BLaER1 (cell line): ENCODE results near the gene PHYKPL.

Source experiments
- H3K27ac ChIP-seq: shearing (Covaris generic); formaldehyde crosslinking; 2 replicates; pipeline ENCODE4 v1.8.1; 2022
- H3K27me3 ChIP-seq: shearing (Covaris generic); formaldehyde crosslinking; 2 replicates; pipeline ENCODE4 v1.8.1; 2022
- H3K36me3 ChIP-seq: shearing (Covaris generic); formaldehyde crosslinking; 2 replicates; pipeline ENCODE4 v1.8.1; 2022
- H3K4me1 ChIP-seq: shearing (Covaris generic); formaldehyde crosslinking; 2 replicates; pipeline ENCODE4 v1.8.1; 2022
- H3K4me2 ChIP-seq: shearing (Covaris generic); formaldehyde crosslinking; 2 replicates; pipeline ENCODE4 v1.8.1; 2022
- H3K4me3 ChIP-seq: shearing (Covaris generic); formaldehyde crosslinking; 2 replicates; pipeline ENCODE4 v1.8.1; 2022
- H3K9ac ChIP-seq: shearing (Covaris generic); formaldehyde crosslinking; 2 replicates; pipeline ENCODE4 v1.8.1; 2022
- H3K9me3 ChIP-seq: shearing (Covaris generic); formaldehyde crosslinking; 2 replicates; pipeline ENCODE4 v1.8.1; 2022
- H4K20me1 ChIP-seq: shearing (Covaris generic); formaldehyde crosslinking; 2 replicates; pipeline ENCODE4 v1.8.1; 2022
- Cebpa-rat ChIP-seq: shearing (Covaris generic); IDR thresholded peaks from 2 replicates; pipeline ENCODE4 v1.8.1; 2022

The PHYKPL gene

DNA sequence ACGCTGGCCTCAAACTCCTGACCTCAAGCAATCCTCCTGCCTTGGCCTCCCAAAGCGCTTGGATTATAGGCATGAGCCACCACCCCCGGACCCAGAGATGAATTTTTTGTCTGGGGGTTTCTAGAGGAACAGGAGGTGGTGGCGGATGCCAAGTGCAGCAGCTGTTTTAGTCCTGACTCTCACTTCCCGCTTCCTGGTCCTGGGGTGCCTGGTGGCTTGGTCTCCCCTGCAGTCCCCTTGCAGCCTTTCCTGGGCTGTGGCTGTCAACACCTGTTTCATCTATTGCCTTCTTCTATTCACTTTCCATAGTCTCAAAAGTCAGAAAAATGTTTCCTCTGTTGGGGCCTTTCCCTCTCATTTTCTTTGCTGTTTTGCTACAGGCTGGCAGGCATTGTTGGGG lies 72.4 kb downstream of the PHYKPL start:
- Histone ChIP-seq H3K9ac (no peak overlapping the region), H3K27ac (peak overlapping the region; percentile 35; the same call in 1 of the 2 replicates), H3K4me1 (peaks cover 33% of the 10 kb centered on the region), H3K4me2 (peak overlapping the region; percentile 44), H3K9me3 (no peaks in the 10 kb centered on the region), H3K36me3 (no peaks in the 10 kb centered on the region), H3K27me3 (no peaks in the 10 kb centered on the region), H4K20me1 (no peaks in the 10 kb centered on the region), H3K4me3 (no peak overlapping the region)
- TF ChIP-seq Cebpa-rat = no peak
